GM21381 (cell line): ENCODE results near the gene VTA1.
"Not testable (repeated sequence)": the region's sequence is repeated elsewhere in the genome, so short reads cannot be mapped to it uniquely, and the experiment has no call there.

Source experiments
- ATAC-seq: cut with Tn5 transposase; IDR thresholded peaks from one replicate; pipeline ENCODE4 v1.9.1; 2021; ENCODE audit warnings: mild to moderate bottlenecking, moderate library complexity; ENCODE audit not compliant: unreplicated experiment

VTA1 gene

GRCh38 chr6:142223938-142224337, 76.9 kb downstream of the VTA1 start:
- no peak for ATAC-seq

DNA sequence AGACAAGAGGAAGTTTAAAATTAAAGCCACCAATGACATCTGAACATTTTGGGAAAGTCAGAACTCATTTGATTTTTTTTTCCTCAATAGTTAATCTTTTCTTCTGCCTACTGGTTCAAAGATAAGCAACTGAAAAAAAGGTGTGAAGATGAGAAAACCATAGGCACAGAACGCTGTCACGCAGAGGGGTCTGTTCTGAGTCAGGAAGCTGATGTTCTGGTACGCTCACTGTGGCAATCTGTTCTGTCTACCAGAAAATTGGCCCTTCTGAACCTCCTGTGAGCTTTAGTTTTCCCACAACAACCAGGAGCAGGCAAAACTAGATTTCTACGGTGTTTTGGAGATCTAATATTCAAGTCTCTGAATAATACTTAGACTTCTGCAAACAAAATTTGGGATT, 78.1 kb downstream of the VTA1 start:
- ATAC-seq = no peak

- ATAC-seq = no peak
Measured at GRCh38 chr6:142225552-142225951, 78.5 kb downstream of the VTA1 start.

- ATAC-seq = no peak
Measured at GRCh38 chr6:142226731-142227130, 79.7 kb downstream of the VTA1 start.

- ATAC-seq = not testable (repeated sequence)
Measured at GRCh38 chr6:142229518-142230270, 82.6 kb downstream of the VTA1 start.

GRCh38 chr6:142232206-142233044, 85.4 kb downstream of the VTA1 start:
- not testable (repeated sequence) for ATAC-seq

- no peak for ATAC-seq
Measured at GRCh38 chr6:142233945-142234682, 87.1 kb downstream of the VTA1 start.

- no peak for ATAC-seq
Measured at GRCh38 chr6:142235272-142235671, 88.2 kb downstream of the VTA1 start.

GRCh38 chr6:142235791-142236190, 88.7 kb downstream of the VTA1 start:
- no peak for ATAC-seq

DNA sequence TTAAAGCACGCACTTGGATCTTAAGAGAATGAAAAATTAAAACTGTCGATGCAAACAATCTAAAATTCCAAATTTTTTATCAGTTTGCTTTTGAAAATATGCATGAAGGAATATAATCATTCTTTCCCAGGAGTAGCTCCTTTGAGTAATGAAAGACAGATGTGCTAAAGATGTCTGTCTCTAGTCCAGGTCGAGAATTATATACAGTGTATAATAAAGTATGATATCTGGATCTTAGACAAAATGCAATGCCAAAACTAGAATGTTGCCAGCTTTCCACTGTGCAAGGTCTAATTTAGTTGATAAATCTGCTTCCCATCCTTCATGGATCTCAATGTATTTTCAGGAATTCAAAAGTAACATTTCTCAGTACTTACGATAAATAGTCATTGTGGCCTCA, 89.6 kb downstream of the VTA1 start:
- no peak for ATAC-seq

- ATAC-seq = no peak
Measured at GRCh38 chr6:142238881-142239280, 91.8 kb downstream of the VTA1 start.

GRCh38 chr6:142240179-142240578, 93.1 kb downstream of the VTA1 start:
- ATAC-seq = no peak

DNA sequence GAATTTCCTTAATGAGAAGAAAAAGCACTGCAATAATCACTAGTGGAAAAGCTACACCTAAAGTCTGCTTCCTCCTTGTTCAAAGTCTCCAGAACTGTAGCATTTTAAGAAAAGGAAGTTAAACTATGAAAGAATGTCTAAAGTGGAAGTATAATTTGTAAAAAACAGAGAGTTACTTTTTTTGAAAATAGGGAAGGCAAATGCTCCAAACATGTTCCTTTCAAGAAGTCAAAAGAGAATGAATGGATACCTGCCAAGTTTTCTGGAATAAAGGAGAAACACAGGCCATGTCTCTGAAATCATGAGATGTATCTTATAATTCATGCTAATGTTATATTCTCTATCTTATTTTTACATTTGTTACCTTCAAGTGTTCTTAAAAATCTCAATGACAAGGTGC, 94.0 kb downstream of the VTA1 start:
- ATAC-seq = no peak

DNA sequence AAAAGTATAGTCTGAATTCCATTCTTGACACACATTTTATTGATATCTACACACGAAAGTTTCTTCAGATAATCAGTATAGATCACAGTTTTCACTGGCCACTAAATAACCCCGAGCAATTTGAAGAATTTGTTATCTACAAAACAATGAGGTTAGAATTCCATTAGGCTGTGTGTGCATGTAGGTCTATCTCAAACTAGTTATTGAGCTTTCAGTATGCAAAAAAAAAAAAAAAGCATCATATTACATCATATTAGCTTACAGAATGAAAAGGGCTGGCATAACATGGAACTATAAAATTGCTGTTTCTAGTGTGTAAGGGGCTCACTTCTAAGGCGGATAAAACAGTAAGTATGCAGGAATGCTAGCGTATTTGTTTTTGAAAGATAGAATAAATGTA, 95.2 kb downstream of the VTA1 start:
- ATAC-seq = no peak

- peak; percentile 50 for ATAC-seq
Measured at GRCh38 chr6:142246960-142247359, 99.9 kb downstream of the VTA1 start.

GRCh38 chr6:142249266-142249665, 102.2 kb downstream of the VTA1 start:
- no peak for ATAC-seq

GRCh38 chr6:142251930-142252445, 104.9 kb downstream of the VTA1 start:
- ATAC-seq = no peak

DNA sequence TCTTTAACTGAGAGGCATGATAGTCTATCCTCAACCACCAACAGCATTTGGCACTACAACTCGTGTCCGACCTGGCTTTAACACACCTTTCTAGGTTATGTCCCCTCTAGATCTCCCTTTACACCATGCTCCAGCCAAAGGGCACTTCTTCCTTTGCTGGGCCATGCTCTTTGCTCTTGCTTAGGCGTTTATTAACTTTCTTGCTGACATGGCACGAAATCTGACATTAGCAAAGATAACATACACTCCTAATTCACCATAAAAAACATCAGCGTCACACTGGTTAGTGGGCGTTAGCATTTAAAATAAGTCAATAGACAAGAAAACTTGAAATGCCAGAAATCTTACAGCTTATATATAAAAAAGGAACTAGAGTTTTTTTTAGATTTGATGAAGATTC, 107.5 kb downstream of the VTA1 start:
- ATAC-seq = no peak

GRCh38 chr6:142255785-142256184, 108.7 kb downstream of the VTA1 start:
- no peak for ATAC-seq

DNA sequence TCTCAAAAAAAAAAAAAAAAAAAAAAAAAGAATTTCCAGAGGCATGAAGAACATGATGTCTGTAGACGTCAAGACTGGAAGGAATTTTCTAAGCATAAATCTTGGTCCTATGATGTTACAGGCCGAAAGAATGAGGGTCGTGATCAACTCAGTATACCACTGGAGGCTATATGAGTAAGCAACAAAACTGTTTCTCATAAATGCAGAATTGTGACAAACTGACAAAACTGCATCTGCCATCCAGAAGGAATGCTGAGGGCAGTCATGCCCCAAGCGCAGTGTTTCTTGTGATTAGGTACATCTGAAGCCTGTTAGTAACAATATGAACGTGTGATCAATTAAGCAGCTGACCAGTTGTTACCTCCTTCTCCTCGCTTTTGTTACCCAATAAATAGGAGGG, 111.2 kb downstream of the VTA1 start:
- no peak for ATAC-seq

- ATAC-seq = no peak
Measured at GRCh38 chr6:142258757-142259156, 111.7 kb downstream of the VTA1 start.
